Natural killer cell treated with Interleukin-12 subunit alpha and Interleukin-12 subunit beta and Interleukin-15 and Interleukin-18, amount 100 ng/mL, for 72 hours (primary cell): ENCODE results near the gene PDAP1. TPM values are rescaled to one million over a fixed set of nuclear protein-coding genes. Genes with fewer than 3 reads are reported as not detected.
"Not testable (repeated sequence)": the region's sequence is repeated elsewhere in the genome, so short reads cannot be mapped to it uniquely, and the experiment has no call there.

ENCODE experiments used
- ATAC-seq, 2 donors: fragments of 150-1000 bp; cut with Tn5 transposase in 1 of 2; sonication (Bioruptor Pico), chemical (Tn5 transposase) in 1 of 2; 2 replicates each; pipeline ENCODE4 v1.10.0; 2021
- DNase-seq: peaks from one replicate; pipeline ENCODE4 v3.0.0; 2022; ENCODE audit warnings: low spot score
- H3K27ac Mint-ChIP-seq, 2 donors: 1 replicate in 1 of 2; 2 replicates in 1 of 2; pipeline ENCODE4 v1.8.0; 2022; ENCODE audit warnings: mixed read lengths in 2 of 2, mild to moderate bottlenecking in 1 of 2, moderate library complexity in 1 of 2
- H3K27me3 Mint-ChIP-seq, 2 donors: 1 replicate in 1 of 2; 2 replicates in 1 of 2; pipeline ENCODE4 v1.8.0; 2022; ENCODE audit warnings: mixed read lengths in 2 of 2
- H3K36me3 Mint-ChIP-seq: one replicate; pipeline ENCODE4 v1.8.0; 2022; ENCODE audit warnings: mixed read lengths
- H3K4me1 Mint-ChIP-seq, 2 donors: 1 replicate in 1 of 2; 2 replicates in 1 of 2; pipeline ENCODE4 v1.8.0; 2022; ENCODE audit warnings: low read depth in 2 of 2, mixed read lengths in 2 of 2, mild to moderate bottlenecking in 1 of 2
- H3K4me3 Mint-ChIP-seq: one replicate; pipeline ENCODE4 v1.8.0; 2022; ENCODE audit warnings: mixed read lengths
- H3K9me3 Mint-ChIP-seq: 2 replicates; pipeline ENCODE4 v1.8.0; 2022; ENCODE audit warnings: mixed read lengths
- total RNA-seq, 2 donors: library from RNA; stranded (reverse); gene quantifications; one replicate each; pipeline ENCODE4 v1.2.3, GENCODE V29; 2022

PDAP1 gene
- total RNA-seq, 2 donors from 2014 or later: 114 to 145 TPM

DNA sequence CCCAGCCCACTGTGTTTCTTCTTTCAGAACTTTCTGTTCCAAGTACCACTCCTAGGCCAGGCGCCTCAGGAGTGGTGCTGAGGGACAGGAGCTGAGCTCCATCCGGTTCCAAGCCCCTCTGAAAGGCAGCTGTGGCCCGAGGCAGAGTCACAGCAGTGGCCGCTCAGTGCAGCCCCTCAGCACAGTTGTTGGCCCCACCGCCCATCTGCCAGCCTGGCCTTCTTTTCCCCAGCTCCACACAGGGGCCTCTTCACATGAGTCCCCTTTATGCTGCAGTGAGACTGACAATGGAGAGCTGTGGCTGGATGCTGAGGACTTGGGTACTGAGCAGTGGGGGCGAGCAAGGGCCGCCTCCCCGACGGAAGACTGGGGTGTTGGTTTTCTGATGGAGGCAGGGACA lies 9.9 kb upstream of the PDAP1 start:
- Mint-ChIP-seq H3K36me3 (peaks cover 19% of the 10 kb centered on the region), H3K27me3 (no peaks in the 10 kb centered on the region), H3K9me3 (no peaks in the 10 kb centered on the region), H3K4me1 (peaks cover 8 to 13% of the 10 kb centered on the region in 2 donors), H3K4me3 (no peak overlapping the region), H3K27ac (no peak overlapping the region)
- ATAC-seq (peak in 1 of 2 donors; percentile 19), DNase-seq (no peak)

DNA sequence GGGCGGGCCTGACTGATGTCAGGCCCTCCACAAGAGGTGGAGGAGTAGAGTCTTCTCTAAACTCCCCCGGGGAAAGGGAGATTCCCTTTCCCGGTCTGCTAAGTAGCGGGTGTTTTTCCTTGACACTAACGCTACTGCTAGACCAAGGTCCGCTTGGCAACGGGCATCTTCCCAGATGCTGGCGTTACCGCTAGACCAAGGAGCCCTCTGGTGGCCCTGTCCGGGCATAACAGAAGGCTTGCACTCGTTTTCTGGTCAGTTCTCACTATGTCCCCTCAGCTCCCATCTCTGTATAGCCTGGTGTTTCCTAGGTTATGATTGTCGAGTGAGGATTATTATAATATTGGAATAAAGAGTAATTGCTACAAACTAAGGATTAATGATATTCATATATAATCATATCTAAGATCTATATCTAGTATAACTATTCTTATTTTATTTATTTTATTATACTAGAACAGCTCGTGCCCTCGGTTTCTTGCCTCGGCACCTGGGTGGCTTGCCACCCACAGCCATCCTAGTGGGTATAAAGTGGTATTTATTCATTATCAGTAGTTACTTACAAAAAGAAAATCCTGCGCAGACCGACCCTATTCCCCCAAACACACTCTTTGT lies 7.2 kb upstream of the PDAP1 start:
- DNase-seq, H3K9me3 Mint-ChIP-seq, ATAC-seq, H3K27ac Mint-ChIP-seq, H3K4me3 Mint-ChIP-seq, H3K27me3 Mint-ChIP-seq: not testable (repeated sequence)
- Mint-ChIP-seq H3K4me1 (peaks cover 17 to 23% of the 10 kb centered on the region in 2 donors), H3K36me3 (peaks cover 30% of the 10 kb centered on the region)

- H3K4me3 Mint-ChIP-seq: peak overlapping the region; percentile 94
- no peak for ATAC-seq
- H3K36me3 Mint-ChIP-seq: peaks cover 40% of the 10 kb centered on the region
- H3K4me1 Mint-ChIP-seq: peaks cover 41% of the 10 kb centered on the region in 2 donors
- H3K9me3 Mint-ChIP-seq: no peaks in the 10 kb centered on the region
- peak overlapping the region; percentile 85 to 91 for H3K27ac Mint-ChIP-seq
- H3K27me3 Mint-ChIP-seq: no peaks in the 10 kb centered on the region
- DNase-seq: no peak
Observed at GRCh38 chr7:99410635-99411034, 2.2 kb upstream of the PDAP1 start.

- DNase-seq (no peak), ATAC-seq (no peak)
- Mint-ChIP-seq H3K4me3 (peak overlapping the region; percentile 94), H3K4me1 (peaks cover 36 to 40% of the 10 kb centered on the region in 2 donors), H3K27ac (peak overlapping the region; percentile 85 to 91), H3K27me3 (no peaks in the 10 kb centered on the region), H3K9me3 (no peaks in the 10 kb centered on the region), H3K36me3 (peaks cover 34% of the 10 kb centered on the region)
Observed at GRCh38 chr7:99409806-99410205, 1.4 kb upstream of the PDAP1 start.

DNA sequence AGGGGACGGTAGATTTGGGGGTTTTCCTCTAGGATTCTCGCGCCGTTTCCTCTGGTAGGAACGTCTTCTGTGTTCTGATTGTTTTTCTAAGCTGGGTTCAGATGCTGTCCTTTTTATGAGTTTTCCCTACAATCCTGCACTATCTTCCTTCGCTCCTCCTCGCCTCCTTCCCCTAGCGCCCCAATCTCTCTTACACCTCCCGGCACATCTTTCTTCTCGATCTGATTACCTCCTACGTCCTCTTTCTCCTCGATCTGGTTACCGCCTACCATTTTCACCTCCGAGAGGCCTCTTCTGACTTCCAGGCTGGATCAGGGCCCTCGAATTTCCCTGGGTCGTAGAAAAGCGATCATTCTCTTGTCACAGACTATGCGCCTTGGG lies 785 bp upstream of the PDAP1 start:
- H3K4me1 Mint-ChIP-seq: peaks cover 36 to 44% of the 10 kb centered on the region in 2 donors
- DNase-seq (no peak), ATAC-seq (no peak)
- H3K4me3 Mint-ChIP-seq: peak overlapping the region; percentile 94
- peaks cover 32% of the 10 kb centered on the region for H3K36me3 Mint-ChIP-seq
- H3K27me3 Mint-ChIP-seq: no peaks in the 10 kb centered on the region
- H3K27ac Mint-ChIP-seq: peak overlapping the region; percentile 85 to 91
- no peaks in the 10 kb centered on the region for H3K9me3 Mint-ChIP-seq

GRCh38 chr7:99407872-99408378 lies 472 bp downstream of the PDAP1 start:
- Mint-ChIP-seq H3K36me3 (peaks cover 34% of the 10 kb centered on the region), H3K4me3 (peak overlapping the region; percentile 94), H3K4me1 (peaks cover 42 to 50% of the 10 kb centered on the region in 2 donors), H3K9me3 (no peaks in the 10 kb centered on the region), H3K27ac (peak overlapping the region; percentile 85 to 91), H3K27me3 (no peaks in the 10 kb centered on the region)
- DNase-seq: no peak
- peak; percentile 1 for ATAC-seq

- Mint-ChIP-seq H3K27ac (peak overlapping the region; percentile 85 to 91), H3K4me3 (peak overlapping the region; percentile 94), H3K9me3 (no peaks in the 10 kb centered on the region), H3K36me3 (peaks cover 36% of the 10 kb centered on the region), H3K27me3 (no peaks in the 10 kb centered on the region), H3K4me1 (peaks cover 42 to 52% of the 10 kb centered on the region in 2 donors)
- ATAC-seq: no peak
- no peak for DNase-seq
Observed at GRCh38 chr7:99406557-99406956, 1.8 kb downstream of the PDAP1 start.

- H3K4me1 Mint-ChIP-seq: peaks cover 36 to 48% of the 10 kb centered on the region in 2 donors
- H3K27ac Mint-ChIP-seq: peak overlapping the region in 1 of 2 donors; percentile 17
- H3K36me3 Mint-ChIP-seq: peaks cover 33% of the 10 kb centered on the region
- DNase-seq: no peak
- peak in 1 of 2 donors; percentile 12 for ATAC-seq
- H3K9me3 Mint-ChIP-seq: no peaks in the 10 kb centered on the region
- no peaks in the 10 kb centered on the region for H3K27me3 Mint-ChIP-seq
- peak overlapping the region; percentile 23 for H3K4me3 Mint-ChIP-seq
Observed at GRCh38 chr7:99404977-99405320, 3.4 kb downstream of the PDAP1 start.

- Mint-ChIP-seq H3K4me3 (peak overlapping the region; percentile 23), H3K27ac (peak overlapping the region in 1 of 2 donors; percentile 17), H3K27me3 (no peaks in the 10 kb centered on the region), H3K36me3 (peaks cover 32% of the 10 kb centered on the region), H3K4me1 (peaks cover 33 to 46% of the 10 kb centered on the region in 2 donors), H3K9me3 (no peaks in the 10 kb centered on the region)
- no peak for DNase-seq
- no peak for ATAC-seq
Observed at GRCh38 chr7:99404235-99404976, 4.0 kb downstream of the PDAP1 start.

DNA sequence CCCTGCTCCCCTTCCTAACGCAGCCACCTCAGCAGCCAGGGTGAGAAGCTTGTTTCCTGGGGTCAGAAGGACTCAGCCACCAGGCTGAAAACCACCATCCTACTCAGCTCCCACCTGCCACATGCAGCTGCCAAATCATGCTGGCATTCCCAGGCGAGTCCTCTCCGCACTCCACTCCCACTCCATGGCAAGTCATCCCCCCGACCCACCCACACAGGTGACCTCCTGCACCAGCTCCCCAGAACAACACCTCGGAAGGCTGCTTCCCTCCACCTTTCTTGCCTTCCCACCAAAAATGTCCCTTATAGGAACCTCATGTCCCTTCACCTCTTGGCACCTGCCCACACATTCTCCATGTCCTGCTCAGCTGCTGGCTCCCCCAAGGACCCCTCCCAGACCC lies 4.6 kb downstream of the PDAP1 start:
- peak overlapping the region; percentile 9 to 17 for H3K27ac Mint-ChIP-seq
- H3K27me3 Mint-ChIP-seq: no peaks in the 10 kb centered on the region
- H3K9me3 Mint-ChIP-seq: no peaks in the 10 kb centered on the region

GRCh38 chr7:99402854-99403253 lies 5.5 kb downstream of the PDAP1 start:
- no peak for ATAC-seq
- Mint-ChIP-seq H3K27ac (peak overlapping the region; percentile 9 to 45), H3K4me1 (peaks cover 41 to 56% of the 10 kb centered on the region in 2 donors), H3K36me3 (peaks cover 32% of the 10 kb centered on the region), H3K4me3 (no peak overlapping the region), H3K9me3 (no peaks in the 10 kb centered on the region), H3K27me3 (no peaks in the 10 kb centered on the region)
- DNase-seq: no peak

More for the DNA sequence above, 4.6 kb downstream of the PDAP1 start:
- Mint-ChIP-seq H3K4me3 (no peak overlapping the region), H3K4me1 (peaks cover 35 to 48% of the 10 kb centered on the region in 2 donors), H3K36me3 (peaks cover 28% of the 10 kb centered on the region)
- DNase-seq (no peak), ATAC-seq (no peak)

GRCh38 chr7:99399597-99399996 lies 8.8 kb downstream of the PDAP1 start:
- Mint-ChIP-seq H3K36me3 (peaks cover 22% of the 10 kb centered on the region), H3K4me3 (no peak overlapping the region), H3K9me3 (no peaks in the 10 kb centered on the region), H3K4me1 (peaks cover 30 to 37% of the 10 kb centered on the region in 2 donors), H3K27ac (peak overlapping the region; percentile 27 to 66), H3K27me3 (no peaks in the 10 kb centered on the region)
- ATAC-seq (no peak), DNase-seq (no peak)

DNA sequence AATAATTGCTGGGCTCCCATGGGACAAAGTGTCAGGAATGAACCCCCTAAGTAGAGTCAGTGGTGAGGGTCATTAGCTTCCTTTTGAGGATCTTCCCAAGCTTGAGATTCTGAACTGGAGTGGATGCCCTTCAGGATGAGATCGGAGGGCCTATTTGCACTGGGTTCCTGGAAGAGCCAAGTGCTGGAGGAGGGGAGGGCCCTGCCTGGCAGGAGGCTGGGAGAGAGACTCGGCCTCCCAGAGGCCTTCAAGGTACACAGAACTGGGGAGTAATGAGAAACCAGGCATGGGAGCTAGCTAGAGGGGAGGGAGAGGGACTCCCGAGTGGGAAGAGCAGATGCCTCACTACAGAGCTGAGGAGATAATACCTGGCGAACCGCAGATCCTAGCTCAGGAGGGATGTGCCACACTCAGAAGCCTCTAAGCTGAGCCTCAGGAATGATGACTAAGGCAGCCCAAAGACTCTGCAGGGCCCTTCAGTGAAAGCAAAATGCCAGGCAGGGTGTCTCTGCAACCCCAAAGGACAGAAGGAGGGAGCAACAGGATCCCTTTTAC lies 9.4 kb downstream of the PDAP1 start:
- Mint-ChIP-seq H3K4me1 (peaks cover 26 to 31% of the 10 kb centered on the region in 2 donors), H3K36me3 (peaks cover 22% of the 10 kb centered on the region), H3K27me3 (no peaks in the 10 kb centered on the region), H3K27ac (peak overlapping the region; percentile 55 to 66), H3K9me3 (no peaks in the 10 kb centered on the region), H3K4me3 (no peak overlapping the region)
- no peak for ATAC-seq
- DNase-seq: no peak
